NCI-H1436 treated with DMSO at 0.1 percent for 48 hours (cell line): ENCODE measurements around the gene TFPI.

Experiments used
- DNase-seq: peaks from one replicate; lab custom pipeline; 2025; lab: John Stamatoyannopoulos, UW

Gene TFPI

GRCh38 chr2:187461294-187462261, 92.7 kb downstream of the TFPI start:
- DNase-seq = no peak

GRCh38 chr2:187459256-187459655, 95.0 kb downstream of the TFPI start:
- DNase-seq = no peak

- DNase-seq = no peak
Observed at GRCh38 chr2:187453078-187453641, 101.1 kb downstream of the TFPI start.

GRCh38 chr2:187451510-187451909, 102.7 kb downstream of the TFPI start:
- DNase-seq = no peak

GRCh38 chr2:187447336-187447735, 106.9 kb downstream of the TFPI start:
- no peak for DNase-seq

- no peak for DNase-seq
Observed at GRCh38 chr2:187446711-187447110, 107.5 kb downstream of the TFPI start.

GRCh38 chr2:187445051-187445450, 109.2 kb downstream of the TFPI start:
- DNase-seq = no peak

- no peak for DNase-seq
Observed at GRCh38 chr2:187442778-187443177, 111.5 kb downstream of the TFPI start.

- no peak for DNase-seq
Observed at GRCh38 chr2:187442378-187442777, 111.9 kb downstream of the TFPI start.

GRCh38 chr2:187440101-187440675, 114.0 kb downstream of the TFPI start:
- no peak for DNase-seq

GRCh38 chr2:187438455-187438854, 115.8 kb downstream of the TFPI start:
- DNase-seq = no peak

- no peak for DNase-seq
Observed at GRCh38 chr2:187435756-187436155, 118.5 kb downstream of the TFPI start.

GRCh38 chr2:187435078-187435477, 119.2 kb downstream of the TFPI start:
- no peak for DNase-seq

GRCh38 chr2:187434342-187434785, 119.9 kb downstream of the TFPI start:
- DNase-seq = no peak

- DNase-seq = no peak
Observed at GRCh38 chr2:187431911-187432310, 122.3 kb downstream of the TFPI start.

- DNase-seq = no peak
Observed at GRCh38 chr2:187429989-187430388, 124.2 kb downstream of the TFPI start.

GRCh38 chr2:187424146-187424545, 130.1 kb downstream of the TFPI start:
- no peak for DNase-seq

- no peak for DNase-seq
Observed at GRCh38 chr2:187422282-187422681, 132.0 kb downstream of the TFPI start.

GRCh38 chr2:187421519-187421918, 132.7 kb downstream of the TFPI start:
- no peak for DNase-seq

- no peak for DNase-seq
Observed at GRCh38 chr2:187419808-187420207, 134.4 kb downstream of the TFPI start.

GRCh38 chr2:187415449-187415848, 138.8 kb downstream of the TFPI start:
- no peak for DNase-seq
